ENCODE measurements around the gene KIAA0040.

Gene KIAA0040

DNA sequence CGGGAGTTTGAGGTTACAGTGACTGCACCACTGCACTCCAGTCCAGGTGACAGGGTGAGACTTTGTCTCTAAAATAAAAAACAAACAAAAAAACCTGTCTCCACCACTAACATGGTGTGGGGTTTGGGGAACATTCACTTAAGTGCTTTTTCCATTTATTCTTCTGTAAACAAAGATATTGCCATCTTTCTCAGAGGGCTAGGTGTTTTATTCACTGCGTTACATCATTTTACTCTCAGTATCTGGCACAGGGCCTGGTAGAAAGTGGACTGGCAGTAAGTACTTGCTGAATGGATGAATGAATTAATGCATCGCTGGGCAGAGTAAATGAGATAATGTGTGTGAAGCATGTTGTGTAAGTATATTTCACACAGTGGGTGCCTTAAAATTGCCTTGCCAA lies 20.1 kb downstream of the KIAA0040 start:
- DNase-seq (ENCODE audit: low read depth in 2 of 2, low spot score in 1 of 2) = no peak

- no peak for DNase-seq (ENCODE audit: low read depth in 2 of 2, low spot score in 1 of 2)
These were observed 21.3 kb downstream of the KIAA0040 start for GRCh38 chr1:175171036-175171913.

DNA sequence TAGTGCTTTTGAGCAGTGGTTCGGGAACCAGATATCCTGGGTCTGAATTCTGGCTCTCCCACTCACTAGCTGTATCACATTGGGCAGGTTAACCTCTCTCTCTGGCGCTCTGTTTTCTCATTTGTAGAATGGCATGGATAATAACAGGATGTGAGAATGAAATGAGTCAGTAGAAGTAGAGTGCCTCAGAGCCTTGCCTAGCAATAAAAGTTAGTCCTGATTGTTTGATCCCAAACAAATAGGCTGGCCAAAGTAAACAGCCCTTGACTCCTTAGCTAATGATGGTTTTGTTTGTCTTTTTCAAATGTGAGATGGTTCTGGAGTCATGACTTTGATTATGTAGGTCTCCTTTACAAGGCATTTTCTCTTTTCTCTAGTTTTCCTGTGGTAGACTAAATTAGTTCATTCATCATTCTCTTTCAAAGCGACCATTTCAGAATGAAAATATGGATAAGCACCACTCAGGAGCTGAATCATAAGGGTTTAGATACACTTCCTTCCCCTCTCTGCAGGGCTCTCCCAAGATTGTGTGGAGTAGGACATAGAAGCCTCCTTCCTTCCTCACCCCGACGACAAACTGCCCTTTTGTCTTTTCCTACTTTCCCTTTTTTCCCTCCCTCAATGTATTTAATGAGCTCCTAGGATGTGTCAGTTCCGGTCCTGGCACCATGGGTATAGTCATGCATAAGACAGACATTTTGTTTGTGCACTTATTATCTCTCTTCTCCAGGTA lies 23.1 kb downstream of the KIAA0040 start:
- DNase-seq (ENCODE audit: low read depth in 2 of 2, low spot score in 1 of 2) = no peak

DNA sequence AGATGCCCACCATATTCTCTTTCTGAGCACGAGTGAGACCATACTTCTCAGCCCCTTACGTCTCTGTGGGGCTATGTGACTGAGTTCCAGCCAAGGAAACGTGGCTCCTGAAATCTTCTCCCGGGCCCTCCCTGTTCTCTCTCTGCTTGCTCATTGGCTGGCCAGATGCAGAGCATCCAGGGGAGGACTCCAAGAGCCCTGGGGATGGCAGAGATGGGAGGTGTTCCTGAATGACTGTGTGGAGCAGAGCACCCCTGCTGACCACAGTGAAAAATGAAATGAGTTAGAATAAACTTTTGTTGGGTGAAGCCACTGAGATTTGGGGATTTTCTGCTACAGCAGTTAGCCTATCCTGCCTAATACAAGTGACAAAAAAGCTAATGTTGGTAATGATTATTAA lies 23.8 kb downstream of the KIAA0040 start:
- DNase-seq (ENCODE audit: low read depth in 2 of 2, low spot score in 1 of 2) = no peak

DNA sequence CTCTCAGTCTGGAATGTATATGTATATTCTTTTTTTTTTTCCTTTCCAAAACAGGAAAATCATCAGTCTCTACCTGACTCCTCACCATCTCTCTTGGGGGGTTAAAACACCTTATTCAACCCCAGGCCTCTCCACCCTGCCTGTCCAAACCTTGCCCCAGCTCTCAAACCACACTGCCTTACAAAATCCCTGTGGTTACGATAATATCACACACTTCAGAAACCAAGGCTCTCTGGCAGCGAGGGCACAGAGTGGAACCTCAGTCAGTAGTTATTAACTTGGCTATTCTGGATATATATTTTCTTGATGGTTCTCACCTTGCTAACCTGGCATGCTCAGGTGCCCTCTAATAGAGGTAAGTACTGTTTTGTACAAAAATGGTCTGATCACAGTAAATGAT lies 24.7 kb downstream of the KIAA0040 start:
- DNase-seq (ENCODE audit: low read depth in 2 of 2, low spot score in 1 of 2) = no peak

DNA sequence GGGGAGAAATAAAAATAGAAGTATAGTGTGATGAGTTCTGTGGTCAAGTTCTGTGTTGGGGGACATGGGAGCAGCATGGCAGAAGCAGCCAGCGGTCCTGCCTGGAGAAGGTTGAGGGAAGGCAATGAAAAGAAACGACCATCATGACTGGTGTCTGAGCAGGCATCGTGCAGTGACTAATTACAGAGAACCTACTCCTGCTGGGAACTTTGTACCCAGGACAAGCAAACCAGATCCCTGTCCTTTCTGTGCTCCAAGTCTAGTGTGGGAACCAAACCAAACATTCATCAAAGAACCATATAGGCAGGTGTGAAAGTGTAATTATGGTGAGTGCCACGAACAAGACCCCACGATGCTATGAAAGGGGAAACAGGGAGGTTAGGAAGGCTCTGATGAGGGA lies 25.8 kb downstream of the KIAA0040 start:
- DNase-seq (ENCODE audit: low read depth in 2 of 2, low spot score in 1 of 2) = no peak

DNA sequence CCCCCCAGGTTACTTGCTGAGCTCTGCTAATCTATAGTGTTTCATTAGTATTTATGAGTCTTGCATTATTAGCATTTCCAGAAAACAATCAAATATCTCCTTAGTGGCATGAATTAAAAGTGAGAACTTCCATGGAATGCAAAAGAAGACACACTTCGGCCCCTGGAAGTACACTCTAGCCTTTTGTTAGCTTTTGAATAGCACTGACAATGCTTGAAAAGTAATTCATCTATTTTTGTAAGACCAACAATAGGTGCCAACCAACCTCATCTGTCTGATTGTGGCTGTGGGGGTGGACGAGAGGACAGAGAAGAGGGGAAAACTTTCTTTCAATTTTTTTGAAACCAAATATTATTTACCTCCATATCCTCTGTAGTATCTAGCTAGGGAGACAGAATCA lies 27.8 kb downstream of the KIAA0040 start:
- DNase-seq (ENCODE audit: low read depth in 2 of 2, low spot score in 1 of 2) = no peak

DNA sequence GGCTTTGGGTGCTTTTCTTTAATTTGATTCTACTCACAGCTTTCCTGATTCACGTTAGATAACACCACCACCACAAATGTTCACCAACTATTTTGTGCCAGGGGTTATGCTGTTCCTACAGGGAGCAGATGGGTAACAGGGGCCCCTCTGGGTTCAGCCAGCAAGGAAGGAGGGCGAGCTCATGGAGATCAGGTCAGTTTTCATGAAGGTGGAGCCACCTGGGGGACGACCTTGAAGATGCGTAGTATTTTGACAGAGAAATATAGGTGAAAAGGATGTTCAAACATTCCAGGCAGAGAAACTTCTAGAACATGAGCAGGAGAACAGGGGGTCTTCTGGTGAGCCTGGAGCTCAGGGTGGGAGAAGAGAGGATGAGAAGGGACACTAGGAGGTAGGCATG lies 28.9 kb downstream of the KIAA0040 start:
- DNase-seq (ENCODE audit: low read depth in 2 of 2, low spot score in 1 of 2) = no peak

DNA sequence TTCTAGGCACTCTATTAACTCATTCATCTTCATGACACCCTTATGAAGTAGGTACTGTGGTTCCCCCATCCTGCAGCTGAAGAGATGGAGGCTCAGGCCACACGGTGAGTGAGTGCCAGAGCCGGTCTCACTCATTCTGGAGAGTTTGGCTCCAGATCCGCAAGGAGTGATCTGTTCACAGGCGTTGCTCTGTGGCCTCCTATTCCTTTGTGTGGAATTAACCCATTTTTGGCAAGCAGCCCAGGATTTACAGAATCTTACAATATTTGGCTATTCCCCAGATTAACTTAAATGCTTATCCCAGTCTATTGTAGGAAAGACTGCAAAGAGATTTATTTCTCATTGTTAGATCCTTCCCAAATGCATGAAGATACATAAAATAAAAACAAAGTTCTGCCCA lies 29.6 kb downstream of the KIAA0040 start:
- no peak for DNase-seq (ENCODE audit: low read depth in 2 of 2, low spot score in 1 of 2)

GRCh38 chr1:175158170-175158591 lies 34.4 kb downstream of the KIAA0040 start:
- DNase-seq (ENCODE audit: low read depth in 2 of 2, low spot score in 1 of 2) = no peak

- DNase-seq (ENCODE audit: low read depth in 2 of 2, low spot score in 1 of 2) = no peak
These were observed 35.4 kb downstream of the KIAA0040 start for GRCh38 chr1:175157200-175157599.

GRCh38 chr1:175155936-175156335 lies 36.6 kb downstream of the KIAA0040 start:
- no peak for DNase-seq (ENCODE audit: low read depth in 2 of 2, low spot score in 1 of 2)

DNA sequence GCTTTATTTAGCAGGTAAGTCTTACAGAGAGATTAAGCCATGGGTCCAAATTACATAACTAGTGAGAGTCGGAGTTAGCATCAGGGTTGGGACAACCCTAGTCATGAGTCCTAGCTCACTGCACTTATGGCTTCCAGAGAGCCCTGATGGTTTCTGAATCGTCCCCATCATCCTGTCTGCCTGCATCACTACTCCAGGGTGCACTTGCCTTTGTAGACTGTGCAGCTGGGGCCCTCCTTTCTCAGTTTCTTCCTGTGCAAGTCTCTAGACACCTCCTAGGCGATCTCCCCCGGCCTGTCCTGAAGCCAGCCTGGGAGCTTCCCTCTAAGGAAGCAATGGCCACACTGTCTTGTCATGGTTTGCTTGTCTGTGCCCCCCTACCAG lies 37.1 kb downstream of the KIAA0040 start:
- no peak for DNase-seq (ENCODE audit: low read depth in 2 of 2, low spot score in 1 of 2)

DNA sequence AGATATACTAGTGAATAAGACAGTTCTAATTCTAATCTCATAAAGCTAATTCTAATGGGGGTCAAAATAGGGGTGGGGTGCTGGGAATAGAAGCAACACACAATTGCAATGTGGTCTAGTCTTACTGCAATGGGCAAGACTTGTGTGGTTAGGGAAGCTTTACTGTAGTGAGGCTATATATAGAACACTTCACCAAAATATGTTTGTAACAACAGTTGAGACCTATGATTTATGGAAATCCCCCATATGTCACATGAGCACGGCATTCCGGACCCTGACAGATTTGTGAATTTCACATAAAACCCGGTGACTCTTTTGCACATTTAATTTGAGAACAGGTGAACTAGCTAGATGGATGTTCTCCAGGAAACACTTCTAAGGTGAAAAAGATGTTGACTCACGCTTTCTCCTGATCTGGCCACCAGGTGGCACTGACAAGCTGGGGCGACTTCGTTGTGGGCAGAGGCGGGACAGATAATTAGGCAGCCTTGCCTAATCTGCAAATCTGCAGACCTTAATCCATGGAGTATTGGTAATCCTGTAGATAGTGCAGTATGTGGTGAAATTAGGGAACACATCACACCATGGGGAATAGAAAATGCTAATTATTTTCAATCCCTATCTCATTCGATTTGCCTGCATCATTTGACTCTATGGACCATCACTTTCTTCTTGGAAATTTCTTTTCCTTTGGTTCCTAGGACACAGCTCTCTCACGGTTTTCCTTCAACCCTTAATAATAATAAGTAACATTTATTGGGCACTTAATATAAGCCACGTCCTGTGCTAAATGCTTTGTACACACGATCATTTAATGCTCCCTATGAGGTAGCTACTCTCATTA lies 37.7 kb downstream of the KIAA0040 start:
- peak; percentile 53 for DNase-seq (ENCODE audit: low read depth in 2 of 2, low spot score in 1 of 2)

DNA sequence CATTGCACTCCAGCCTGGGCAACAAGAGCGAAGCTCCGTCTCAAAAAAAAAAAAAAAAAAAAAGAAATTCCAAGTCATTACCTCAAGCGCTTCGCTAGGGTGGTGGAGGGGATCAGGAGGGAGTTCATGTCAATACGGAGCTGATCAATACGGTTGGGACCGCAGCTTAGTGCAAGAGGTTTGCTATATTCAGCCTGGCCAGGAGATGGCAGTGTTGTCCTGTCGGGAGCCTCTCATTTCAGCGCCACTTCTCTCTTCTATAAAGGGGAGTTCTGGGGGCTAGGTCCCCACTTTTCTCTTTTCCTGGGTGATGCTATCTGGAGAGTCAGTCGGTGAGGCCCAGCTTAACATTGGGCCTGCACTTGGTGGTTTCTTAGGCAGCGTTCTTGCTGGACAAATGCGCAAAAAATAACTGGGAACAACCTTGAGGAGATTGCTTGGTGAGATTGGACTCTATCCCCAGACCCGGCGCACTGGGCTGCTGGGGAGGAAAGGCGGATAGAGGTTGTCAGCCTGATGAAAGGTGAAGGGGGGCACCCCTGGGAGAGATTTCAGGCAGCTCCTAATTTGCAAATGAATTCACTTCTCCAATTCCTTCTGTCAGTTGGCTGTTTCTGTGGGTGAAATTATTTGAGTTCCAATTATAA lies 40.4 kb downstream of the KIAA0040 start:
- peak; percentile 47 to 53 for DNase-seq (ENCODE audit: low read depth in 2 of 2, low spot score in 1 of 2)

DNA sequence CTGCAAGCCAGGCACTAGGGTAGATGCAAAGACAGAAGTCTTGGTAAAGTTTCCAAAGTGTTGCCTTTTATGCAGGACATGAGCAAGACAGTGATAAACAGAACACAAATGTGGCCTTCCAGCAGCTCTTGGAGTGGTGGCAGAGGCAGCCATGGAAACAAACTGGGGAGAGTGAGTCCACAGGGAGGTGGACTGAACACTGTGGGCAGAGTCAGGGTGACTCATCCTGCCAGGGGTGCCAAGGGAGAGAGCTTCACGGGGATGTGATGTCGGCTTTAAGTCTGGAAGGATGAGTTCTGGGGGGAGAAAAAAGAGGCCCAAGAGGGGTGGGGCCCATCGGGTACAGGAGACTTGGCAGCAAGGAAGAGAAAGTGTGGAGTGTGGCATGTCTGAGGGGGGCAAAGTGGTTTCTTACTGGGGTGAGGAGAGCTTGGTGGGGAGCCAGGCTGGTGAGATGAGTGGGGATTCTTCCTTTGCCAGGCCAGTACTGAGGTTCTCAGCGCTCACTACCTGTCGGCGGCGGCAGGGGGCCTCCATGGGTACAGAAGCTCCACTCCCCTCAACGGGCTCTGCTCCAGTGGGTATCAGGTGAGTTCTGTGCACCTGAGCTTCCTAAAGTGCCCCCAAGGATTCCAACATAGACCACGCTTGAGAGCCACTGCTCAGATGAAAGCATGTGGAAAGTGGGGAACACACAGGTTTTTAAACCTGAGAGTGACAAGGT lies 41.8 kb downstream of the KIAA0040 start:
- DNase-seq (ENCODE audit: low read depth in 2 of 2, low spot score in 1 of 2) = no peak

DNA sequence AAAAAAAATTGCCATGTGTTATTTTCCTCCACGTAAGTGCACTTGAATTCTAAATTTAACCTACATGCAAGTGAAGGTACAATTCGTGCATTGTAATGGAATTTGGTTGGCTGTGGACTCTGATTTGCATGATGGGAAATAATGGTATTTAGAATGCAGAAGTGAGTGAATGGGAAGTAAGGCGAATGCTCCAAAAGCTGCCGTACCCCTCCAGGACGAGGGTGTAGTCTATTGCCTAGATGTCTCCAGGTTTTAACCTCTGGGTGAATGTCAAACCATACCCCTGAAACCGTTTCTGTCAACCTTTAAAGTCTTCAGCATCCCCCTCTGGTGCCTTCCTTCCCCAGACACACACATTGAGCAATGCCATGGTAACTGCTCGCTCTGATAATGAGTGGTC lies 44.5 kb downstream of the KIAA0040 start:
- DNase-seq (ENCODE audit: low read depth in 2 of 2, low spot score in 1 of 2) = no peak

GRCh38 chr1:175147569-175147968 lies 45.0 kb downstream of the KIAA0040 start:
- no peak for DNase-seq (ENCODE audit: low read depth in 2 of 2, low spot score in 1 of 2)

DNA sequence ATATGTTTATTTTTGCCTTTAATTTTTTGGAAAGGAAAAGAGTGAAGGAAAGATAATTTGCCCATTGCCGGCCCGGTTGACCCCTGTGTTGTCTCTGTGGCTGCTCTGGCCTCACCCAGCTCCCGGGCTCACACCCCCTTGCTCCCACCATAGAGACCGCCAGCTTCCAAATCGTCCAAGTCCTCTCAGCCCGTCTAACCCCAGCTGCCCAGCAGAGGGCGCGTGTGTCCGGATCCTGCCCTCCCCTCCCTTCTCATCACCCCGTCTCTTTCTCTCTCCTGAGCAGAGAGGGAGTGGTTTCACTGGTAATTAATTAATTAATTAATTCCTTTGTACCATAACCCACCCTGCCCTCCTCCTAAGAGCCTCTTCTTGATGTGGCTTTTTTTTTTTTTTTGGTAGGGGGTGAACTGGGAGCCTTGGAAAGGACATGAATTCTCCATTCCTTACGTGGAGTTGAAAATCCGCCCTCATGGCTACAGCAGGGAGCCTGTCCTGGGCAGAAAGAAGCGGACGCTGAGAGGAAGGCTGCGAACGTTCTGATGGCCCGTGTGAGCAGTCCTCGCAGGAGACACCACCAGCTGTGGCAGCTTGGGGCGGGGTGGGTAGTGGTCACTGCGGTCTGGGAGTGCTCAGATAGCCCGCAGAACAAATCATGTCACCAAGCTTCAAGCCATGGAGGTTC lies 45.9 kb downstream of the KIAA0040 start:
- peak; percentile 15 to 29 for DNase-seq (ENCODE audit: low read depth in 2 of 2, low spot score in 1 of 2)

All from stimulated activated CD8-positive, alpha-beta memory T cell treated with anti-CD3 and anti-CD28 coated beads, Interleukin-4, amount 100 ng/mL, for 1 hour (primary cell).